Activated CD4-positive, CD25-positive, alpha-beta regulatory T cell treated with anti-CD3 and anti-CD28 coated beads, Interleukin-2, amount 50 U/mL, for 24 hours (primary cell): Measurements from ENCODE around the gene CLPTM1.
"Not testable (repeated sequence)": the region's sequence is repeated elsewhere in the genome, so short reads cannot be mapped to it uniquely, and the experiment has no call there.

Experiments
- ATAC-seq, 2 donors: fragments of 150-1000 bp; cut with Tn5 transposase; one replicate each; pipeline ENCODE4 v1.10.0; 2021; ENCODE audit warnings: mild to moderate bottlenecking in 1 of 2, moderate library complexity in 1 of 2

Gene CLPTM1

GRCh38 chr19:44975444-44975843 lies 20.3 kb downstream of the CLPTM1 start:
- ATAC-seq, result no peak

DNA sequence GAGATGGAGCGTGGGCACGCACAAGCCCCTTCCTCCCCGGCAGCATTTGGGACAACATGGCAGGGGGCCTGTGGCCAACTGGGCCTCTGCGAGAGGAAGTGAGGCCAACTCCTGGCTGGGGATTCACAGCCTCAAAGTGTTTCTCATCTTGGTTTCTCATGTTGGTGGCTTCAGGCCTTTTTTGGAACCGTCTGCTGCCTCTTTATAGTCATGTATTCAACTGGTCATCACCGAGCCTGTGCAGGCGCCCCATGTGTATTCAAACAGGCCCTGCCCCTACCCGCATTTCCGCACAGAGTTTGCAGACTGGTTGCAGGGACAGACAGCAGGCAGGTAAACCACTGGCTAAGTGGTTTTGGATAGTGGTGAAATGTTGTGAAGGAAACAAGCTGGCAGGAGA lies 28.8 kb downstream of the CLPTM1 start:
- ATAC-seq, result no peak

DNA sequence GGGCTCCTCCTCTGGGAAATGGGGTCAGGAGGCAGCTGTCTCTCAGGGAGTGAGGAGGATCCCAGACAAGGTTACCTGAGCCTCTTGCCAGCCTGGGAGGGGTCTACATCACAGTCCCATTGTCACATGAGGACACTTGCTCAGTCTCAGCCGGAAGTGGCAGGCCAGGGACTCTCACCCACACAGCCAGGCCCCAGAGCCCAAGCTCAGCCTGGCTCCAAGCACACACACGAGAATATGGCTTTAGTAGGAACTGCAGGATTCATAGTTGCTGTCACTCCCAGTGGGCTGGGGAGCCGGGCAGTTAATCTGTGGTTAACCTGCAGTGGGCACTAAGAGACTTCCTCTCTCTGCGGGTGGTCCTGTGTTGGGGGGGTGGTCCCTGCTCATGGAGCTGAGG lies 30.3 kb downstream of the CLPTM1 start:
- ATAC-seq, result no peak

DNA sequence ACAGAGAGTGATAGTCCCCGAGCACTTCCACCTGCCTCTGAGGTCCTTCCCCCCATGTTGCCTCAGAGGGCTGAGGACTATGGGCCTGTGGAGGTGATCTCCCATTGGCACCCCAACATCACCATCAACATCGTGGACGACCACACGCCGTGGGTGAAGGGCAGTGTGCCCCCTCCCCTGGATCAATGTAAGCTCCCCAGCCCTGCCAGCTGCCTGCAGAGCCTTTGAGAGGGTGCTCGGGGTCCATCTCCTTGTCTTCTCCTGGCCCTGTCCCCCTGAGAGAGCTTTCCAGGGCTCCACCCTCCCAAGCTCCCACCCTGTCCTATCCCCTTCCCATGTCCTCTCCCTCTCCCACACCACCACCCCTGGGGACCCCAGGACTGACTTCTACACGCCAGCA lies 31.2 kb downstream of the CLPTM1 start:
- no peak for ATAC-seq

DNA sequence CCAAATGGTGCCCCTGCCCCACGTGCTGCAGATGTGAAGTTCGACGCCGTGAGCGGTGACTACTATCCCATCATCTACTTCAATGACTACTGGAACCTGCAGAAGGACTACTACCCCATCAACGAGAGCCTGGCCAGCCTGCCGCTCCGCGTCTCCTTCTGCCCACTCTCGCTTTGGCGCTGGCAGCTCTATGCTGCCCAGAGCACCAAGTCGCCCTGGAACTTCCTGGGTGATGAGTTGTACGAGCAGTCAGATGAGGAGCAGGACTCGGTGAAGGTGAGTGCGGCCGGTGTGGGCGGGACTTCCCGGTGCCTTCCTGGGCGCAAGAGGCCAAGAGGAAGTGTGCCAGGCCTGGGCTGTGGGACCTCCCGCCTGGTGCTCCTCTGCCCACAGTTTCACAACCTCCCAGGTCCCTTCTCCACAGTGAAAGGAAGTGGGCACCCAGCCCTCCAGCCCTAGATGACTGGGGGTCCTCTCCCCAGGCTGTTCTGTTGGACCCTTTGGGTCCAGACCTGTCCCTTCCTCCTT lies 32.0 kb downstream of the CLPTM1 start:
- ATAC-seq, result no peak

- ATAC-seq, result no peak
These were observed 33.1 kb downstream of the CLPTM1 start for GRCh38 chr19:44988273-44988672.

GRCh38 chr19:44988896-44989556 lies 33.8 kb downstream of the CLPTM1 start:
- peak; percentile 66 to 79 for ATAC-seq

- ATAC-seq, result no peak
These were observed 35.3 kb downstream of the CLPTM1 start for GRCh38 chr19:44990459-44990858.

- ATAC-seq, result no peak
These were observed 35.8 kb downstream of the CLPTM1 start for GRCh38 chr19:44990966-44991365.

GRCh38 chr19:44992336-44993163 lies 37.4 kb downstream of the CLPTM1 start:
- ATAC-seq, result no peak

DNA sequence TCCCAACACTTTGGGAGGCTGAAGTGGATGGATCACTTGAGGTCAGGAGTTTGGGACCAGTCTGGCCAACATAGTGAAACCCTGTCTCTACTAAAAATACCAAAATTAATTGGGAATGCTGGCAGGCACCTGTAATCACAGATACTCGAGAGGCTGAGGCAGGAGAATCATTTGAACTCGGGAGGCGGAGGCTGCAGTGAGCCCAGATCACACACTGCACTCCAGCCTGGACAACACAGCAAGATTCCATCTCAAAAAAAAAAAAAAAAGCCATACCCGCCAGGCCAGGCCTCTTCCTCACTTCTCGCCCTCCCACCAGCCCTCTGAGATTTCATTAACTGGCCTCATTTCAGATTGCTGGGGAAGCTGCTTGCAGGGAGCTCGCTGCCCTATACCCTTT lies 38.3 kb downstream of the CLPTM1 start:
- ATAC-seq, result no peak

GRCh38 chr19:44993926-44994537 lies 38.9 kb downstream of the CLPTM1 start:
- no peak for ATAC-seq

DNA sequence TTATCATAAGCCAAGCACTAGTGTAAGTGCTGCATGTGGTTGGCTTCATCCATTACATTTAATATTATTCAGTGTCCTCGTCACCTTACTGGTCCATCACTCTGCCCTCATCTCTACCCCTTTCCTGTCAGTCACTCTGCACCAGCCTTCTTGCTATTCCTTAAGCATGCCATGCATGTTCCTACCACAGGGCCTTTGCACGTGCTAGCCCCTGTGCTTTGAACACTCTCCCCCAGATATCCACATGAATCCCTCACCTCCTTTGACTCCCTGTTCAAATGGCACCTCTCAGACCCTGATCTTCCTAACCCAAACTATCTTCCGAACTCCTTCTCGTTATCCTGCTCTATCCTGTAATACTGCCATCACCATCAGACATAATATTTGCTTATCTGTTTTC lies 42.8 kb downstream of the CLPTM1 start:
- ATAC-seq, result no peak

GRCh38 chr19:44999131-44999925 lies 44.1 kb downstream of the CLPTM1 start:
- ATAC-seq, result not testable (repeated sequence)

DNA sequence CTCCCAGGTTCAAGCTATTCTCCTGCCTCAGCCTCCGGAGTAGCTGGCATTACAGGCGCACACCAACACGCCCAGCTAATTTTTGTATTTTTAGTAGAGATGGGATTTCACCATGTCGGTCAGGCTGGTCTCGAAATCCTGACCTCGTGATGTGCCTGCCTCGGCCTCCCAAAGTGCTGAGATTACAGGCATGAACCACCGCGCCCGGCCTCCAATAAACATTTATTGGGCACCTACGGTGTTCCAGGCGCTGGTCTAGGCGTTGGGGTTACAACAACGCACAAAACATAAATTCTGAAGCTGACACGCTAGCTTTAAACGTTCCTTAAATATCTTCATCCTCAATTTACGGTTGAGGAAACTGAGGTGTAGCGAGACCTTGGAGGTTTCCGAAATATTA lies 45.5 kb downstream of the CLPTM1 start:
- not testable (repeated sequence) for ATAC-seq

DNA sequence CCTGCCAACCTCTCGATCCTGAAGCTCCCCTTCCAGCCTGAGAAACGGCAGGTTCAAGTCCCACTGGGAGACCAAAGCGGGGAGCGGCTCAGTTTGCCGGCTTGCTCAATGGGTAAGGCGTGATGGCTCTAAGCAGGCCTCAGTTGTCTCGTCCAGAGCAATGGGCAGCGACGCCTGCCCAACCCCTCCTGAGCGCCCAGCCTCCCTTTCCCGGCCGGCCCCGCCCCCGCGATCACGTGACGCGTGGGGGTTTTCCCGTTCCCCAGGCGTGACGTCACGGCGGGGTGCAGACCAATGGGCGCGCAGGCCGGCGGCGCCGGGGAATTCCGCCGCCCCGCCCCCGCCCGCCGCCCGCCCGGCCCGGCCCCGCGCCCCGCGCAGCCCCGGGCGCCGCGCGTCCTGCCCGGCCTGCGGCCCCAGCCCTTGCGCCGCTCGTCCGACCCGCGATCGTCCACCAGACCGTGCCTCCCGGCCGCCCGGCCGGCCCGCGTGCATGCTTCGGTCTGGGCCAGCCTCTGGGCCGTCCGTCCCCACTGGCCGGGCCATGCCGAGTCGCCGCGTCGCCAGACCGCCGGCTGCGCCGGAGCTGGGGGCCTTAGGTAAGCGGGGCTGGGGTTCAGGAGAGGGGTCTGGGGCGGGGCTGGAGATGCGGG lies 46.0 kb downstream of the CLPTM1 start, which contains the start of gene RELB:
RELB (plus strand) TSS at position 378 of the 653 bp plus-strand sequence; CDS start at position 494, 116 bp downstream.
- ATAC-seq, result peak; percentile 71 to 73

- no peak for ATAC-seq
These were observed 48.3 kb downstream of the CLPTM1 start for GRCh38 chr19:45003485-45003884.

- ATAC-seq, result no peak
These were observed 50.6 kb downstream of the CLPTM1 start for GRCh38 chr19:45005787-45006186.

DNA sequence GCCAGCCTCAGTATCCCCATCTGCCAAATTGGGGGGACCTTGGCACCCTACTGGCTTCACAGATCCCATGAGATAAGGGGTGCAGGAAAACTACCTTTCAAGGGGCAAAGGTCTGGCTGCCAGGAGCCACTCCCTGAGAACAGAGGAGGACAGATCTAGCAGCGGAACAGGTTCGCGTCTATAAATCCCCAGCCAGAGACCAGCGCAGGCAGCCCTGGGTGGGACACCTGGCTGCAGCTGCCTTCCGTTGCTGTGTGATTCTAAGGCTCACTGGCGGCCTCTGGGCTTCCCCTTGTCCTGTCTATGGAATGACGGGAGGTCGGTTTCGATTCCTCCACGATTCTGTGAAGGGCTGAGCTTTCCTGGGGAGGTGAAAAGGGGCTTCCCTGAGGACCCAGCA lies 53.4 kb downstream of the CLPTM1 start:
- no peak for ATAC-seq

DNA sequence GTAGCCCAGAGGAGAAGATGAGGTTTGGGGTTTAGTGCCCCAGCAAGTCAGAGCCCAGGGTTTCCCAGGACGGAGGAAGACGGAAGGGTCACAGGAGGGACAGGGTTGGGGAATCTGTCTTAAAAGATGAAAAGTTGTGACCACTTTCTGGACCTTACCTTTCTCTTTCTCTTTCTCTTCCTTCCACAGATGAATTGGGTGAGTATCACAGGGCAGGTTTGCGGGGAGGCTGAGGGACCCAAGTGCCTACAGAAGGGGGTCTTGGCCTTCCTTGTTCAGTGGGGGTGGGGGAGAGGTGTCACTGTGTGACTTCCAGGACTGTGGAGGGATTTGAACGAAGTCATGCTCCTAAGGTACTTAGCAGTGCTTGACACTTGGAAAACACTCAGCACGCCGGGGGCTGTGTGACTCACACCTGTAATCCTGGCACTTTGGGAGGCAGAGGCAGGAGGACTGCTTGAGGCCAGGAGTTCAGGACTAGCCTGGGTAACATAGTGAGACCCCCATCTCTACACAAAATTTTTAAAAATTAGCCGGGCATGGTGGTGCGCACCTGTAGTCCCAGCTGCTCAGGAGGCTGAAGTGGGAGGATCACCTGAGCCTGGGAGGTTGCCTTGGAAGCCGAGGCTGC lies 54.6 kb downstream of the CLPTM1 start:
- ATAC-seq, result no peak

DNA sequence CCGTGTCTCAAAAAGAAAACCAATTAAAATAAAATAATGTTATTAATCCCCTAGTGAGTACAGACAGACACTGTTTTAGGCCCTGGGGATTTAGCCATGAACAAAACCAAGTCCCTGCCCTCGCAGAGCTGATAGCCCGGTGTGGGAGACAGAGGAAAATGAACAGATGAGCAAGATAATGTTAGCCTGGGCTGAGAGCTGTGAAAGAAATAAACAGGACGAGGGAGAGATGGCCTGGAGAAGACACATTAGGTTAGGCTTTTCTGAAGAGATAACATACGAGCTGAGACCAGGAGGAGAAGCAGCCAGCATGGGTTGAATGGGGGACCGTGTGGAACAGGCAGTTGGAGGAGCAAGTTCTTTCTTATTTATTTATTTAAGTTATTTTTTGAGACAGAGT lies 55.1 kb downstream of the CLPTM1 start:
- ATAC-seq, result no peak

- no peak for ATAC-seq
These were observed 56.8 kb downstream of the CLPTM1 start for GRCh38 chr19:45011959-45012358.
